Central memory CD8-positive, alpha-beta T cell (primary cell): Measurements from ENCODE around the gene CCDC158.

Experiments
- ATAC-seq: fragments of 150-1000 bp; cut with Tn5 transposase; replicated peaks from 2 replicates; pipeline ENCODE4 v1.10.0; 2022; ENCODE audit warnings: mild to moderate bottlenecking, moderate FRiP score, moderate number of reproducible peaks; ENCODE audit not compliant: poor library complexity, severe bottlenecking; ENCODE audit errors: extremely low read depth
- DNase-seq, 2 donors: peaks; one replicate each; pipeline ENCODE4 v3.0.0; 2021; ENCODE audit warnings: low spot score in 2 of 2
- H3K27ac Mint-ChIP-seq: one replicate; pipeline ENCODE4 v1.8.0; 2022; ENCODE audit warnings: low read depth, mild to moderate bottlenecking, moderate library complexity, mixed read lengths
- H3K27me3 Mint-ChIP-seq: one replicate; pipeline ENCODE4 v1.8.0; 2022; ENCODE audit warnings: mixed read lengths
- H3K36me3 Mint-ChIP-seq: one replicate; pipeline ENCODE4 v1.8.0; 2022; ENCODE audit warnings: mild to moderate bottlenecking, moderate library complexity, mixed read lengths; ENCODE audit not compliant: insufficient read depth
- H3K4me1 Mint-ChIP-seq: one replicate; pipeline ENCODE4 v1.8.0; 2022; ENCODE audit warnings: mixed read lengths
- H3K4me3 Mint-ChIP-seq: one replicate; pipeline ENCODE4 v1.8.0; 2022; ENCODE audit warnings: mild to moderate bottlenecking, moderate library complexity, mixed read lengths
- H3K9me3 Mint-ChIP-seq: one replicate; pipeline ENCODE4 v1.8.0; 2022; ENCODE audit warnings: mixed read lengths

Gene CCDC158

GRCh38 chr4:76278583-76278982, 142.4 kb downstream of the CCDC158 start:
- Mint-ChIP-seq H3K4me1 (peaks cover 13% of the 10 kb centered on the region), H3K36me3 (no peaks in the 10 kb centered on the region), H3K27me3 (peaks cover 50% of the 10 kb centered on the region), H3K27ac (no peak overlapping the region), H3K4me3 (no peak overlapping the region), H3K9me3 (no peaks in the 10 kb centered on the region)
- ATAC-seq (no peak), DNase-seq (no peak)

GRCh38 chr4:76277667-76278066, 143.3 kb downstream of the CCDC158 start:
- DNase-seq (no peak), ATAC-seq (no peak)
- Mint-ChIP-seq H3K4me3 (no peak overlapping the region), H3K9me3 (no peaks in the 10 kb centered on the region), H3K4me1 (peaks cover 13% of the 10 kb centered on the region), H3K36me3 (no peaks in the 10 kb centered on the region), H3K27me3 (peaks cover 60% of the 10 kb centered on the region), H3K27ac (no peak overlapping the region)

- no peak for DNase-seq
- Mint-ChIP-seq H3K36me3 (no peaks in the 10 kb centered on the region), H3K4me3 (no peak overlapping the region), H3K4me1 (peaks cover 13% of the 10 kb centered on the region), H3K27me3 (peaks cover 60% of the 10 kb centered on the region), H3K9me3 (no peaks in the 10 kb centered on the region), H3K27ac (no peak overlapping the region)
- ATAC-seq: peak; percentile 74
Measured at GRCh38 chr4:76276813-76277212, 144.1 kb downstream of the CCDC158 start.

- no peaks in the 10 kb centered on the region for H3K9me3 Mint-ChIP-seq
- H3K27me3 Mint-ChIP-seq: peaks cover 71% of the 10 kb centered on the region
- H3K4me3 Mint-ChIP-seq: no peak overlapping the region
- H3K4me1 Mint-ChIP-seq: peaks cover 13% of the 10 kb centered on the region
- H3K27ac Mint-ChIP-seq: peak overlapping the region; percentile 27
- no peak for DNase-seq
- H3K36me3 Mint-ChIP-seq: no peaks in the 10 kb centered on the region
- no peak for ATAC-seq
Measured at GRCh38 chr4:76275486-76276124, 145.3 kb downstream of the CCDC158 start.

- Mint-ChIP-seq H3K4me1 (peaks cover 13% of the 10 kb centered on the region), H3K9me3 (no peaks in the 10 kb centered on the region), H3K36me3 (no peaks in the 10 kb centered on the region), H3K4me3 (no peak overlapping the region), H3K27me3 (peaks cover 67% of the 10 kb centered on the region), H3K27ac (no peak overlapping the region)
- DNase-seq (no peak), ATAC-seq (no peak)
Measured at GRCh38 chr4:76272999-76273398, 147.9 kb downstream of the CCDC158 start.

- Mint-ChIP-seq H3K27ac (no peak overlapping the region), H3K9me3 (no peaks in the 10 kb centered on the region), H3K4me3 (no peak overlapping the region), H3K36me3 (no peaks in the 10 kb centered on the region), H3K4me1 (peaks cover 13% of the 10 kb centered on the region), H3K27me3 (peaks cover 63% of the 10 kb centered on the region)
- no peak for ATAC-seq
- DNase-seq: no peak
Measured at GRCh38 chr4:76272582-76272981, 148.4 kb downstream of the CCDC158 start.

GRCh38 chr4:76272073-76272472, 148.9 kb downstream of the CCDC158 start:
- H3K27me3 Mint-ChIP-seq: peaks cover 59% of the 10 kb centered on the region
- peaks cover 13% of the 10 kb centered on the region for H3K4me1 Mint-ChIP-seq
- H3K27ac Mint-ChIP-seq: no peak overlapping the region
- ATAC-seq: no peak
- H3K9me3 Mint-ChIP-seq: no peaks in the 10 kb centered on the region
- no peak overlapping the region for H3K4me3 Mint-ChIP-seq
- no peak for DNase-seq
- no peaks in the 10 kb centered on the region for H3K36me3 Mint-ChIP-seq

GRCh38 chr4:76271248-76271647, 149.7 kb downstream of the CCDC158 start:
- ATAC-seq: no peak
- no peaks in the 10 kb centered on the region for H3K36me3 Mint-ChIP-seq
- H3K4me1 Mint-ChIP-seq: peaks cover 5% of the 10 kb centered on the region
- DNase-seq: no peak
- no peak overlapping the region for H3K27ac Mint-ChIP-seq
- H3K27me3 Mint-ChIP-seq: peaks cover 50% of the 10 kb centered on the region
- no peak overlapping the region for H3K4me3 Mint-ChIP-seq
- H3K9me3 Mint-ChIP-seq: no peaks in the 10 kb centered on the region

GRCh38 chr4:76270244-76271175, 150.4 kb downstream of the CCDC158 start:
- H3K4me1 Mint-ChIP-seq: no peaks in the 10 kb centered on the region
- ATAC-seq (no peak), DNase-seq (no peak)
- no peak overlapping the region for H3K27ac Mint-ChIP-seq
- no peaks in the 10 kb centered on the region for H3K36me3 Mint-ChIP-seq
- peaks cover 43% of the 10 kb centered on the region for H3K27me3 Mint-ChIP-seq
- no peak overlapping the region for H3K4me3 Mint-ChIP-seq
- no peaks in the 10 kb centered on the region for H3K9me3 Mint-ChIP-seq

- ATAC-seq (no peak), DNase-seq (no peak)
- H3K4me1 Mint-ChIP-seq: no peaks in the 10 kb centered on the region
- H3K27me3 Mint-ChIP-seq: peaks cover 17% of the 10 kb centered on the region
- H3K4me3 Mint-ChIP-seq: no peak overlapping the region
- H3K9me3 Mint-ChIP-seq: no peaks in the 10 kb centered on the region
- H3K36me3 Mint-ChIP-seq: no peaks in the 10 kb centered on the region
- H3K27ac Mint-ChIP-seq: no peak overlapping the region
Measured at GRCh38 chr4:76267811-76268210, 153.1 kb downstream of the CCDC158 start.

- Mint-ChIP-seq H3K9me3 (no peaks in the 10 kb centered on the region), H3K36me3 (no peaks in the 10 kb centered on the region), H3K4me1 (no peaks in the 10 kb centered on the region), H3K4me3 (no peak overlapping the region), H3K27ac (no peak overlapping the region), H3K27me3 (peaks cover 14% of the 10 kb centered on the region)
- ATAC-seq (no peak), DNase-seq (no peak)
Measured at GRCh38 chr4:76266627-76267026, 154.3 kb downstream of the CCDC158 start.

GRCh38 chr4:76265631-76266218, 155.2 kb downstream of the CCDC158 start:
- Mint-ChIP-seq H3K27ac (no peak overlapping the region), H3K36me3 (no peaks in the 10 kb centered on the region), H3K9me3 (no peaks in the 10 kb centered on the region), H3K27me3 (peaks cover 11% of the 10 kb centered on the region), H3K4me1 (no peaks in the 10 kb centered on the region), H3K4me3 (no peak overlapping the region)
- DNase-seq (no peak), ATAC-seq (no peak)
